Mesenchymal stem cell (in vitro differentiated cells and primary cell): ENCODE data around the gene PTMA.

Source experiments
- DNase-seq: peaks from one replicate; pipeline ENCODE4 v3.0.0-alpha.2; 2013
- H2AFZ ChIP-seq: one replicate; pipeline ENCODE4 v1.6.1; 2013; ENCODE audit warnings: low read depth, mild to moderate bottlenecking, control low read depth, inconsistent platforms, low read length, moderate library complexity
- H2AK5ac ChIP-seq: 2 replicates; pipeline ENCODE4 v1.6.1; 2013; ENCODE audit warnings: low read length, moderate library complexity, mild to moderate bottlenecking, inconsistent platforms; ENCODE audit not compliant: severe bottlenecking
- H2BK120ac ChIP-seq: one replicate; pipeline ENCODE4 v1.6.1; 2013; ENCODE audit warnings: low read depth, mild to moderate bottlenecking, inconsistent platforms, low read length, moderate library complexity
- H2BK12ac ChIP-seq, 2 experiments: one replicate each; pipeline ENCODE4 v1.6.1; 2013; ENCODE audit warnings: inconsistent platforms in 2 of 2, low read length in 2 of 2, mild to moderate bottlenecking in 2 of 2, moderate library complexity in 2 of 2, control low read depth in 1 of 2
- H2BK15ac ChIP-seq: one replicate; pipeline ENCODE4 v1.6.1; 2013; ENCODE audit warnings: mild to moderate bottlenecking, low read depth, inconsistent platforms; ENCODE audit not compliant: poor library complexity, severe bottlenecking
- H2BK5ac ChIP-seq: 2 replicates; pipeline ENCODE4 v1.6.1; 2013; ENCODE audit warnings: low read depth, mild to moderate bottlenecking, low read length, control low read depth, inconsistent platforms; ENCODE audit not compliant: poor library complexity, severe bottlenecking
- H3K14ac ChIP-seq, 2 experiments: one replicate each; pipeline ENCODE4 v1.6.1; 2013; ENCODE audit warnings: inconsistent platforms in 2 of 2, low read length in 2 of 2, control low read depth in 1 of 2, mild to moderate bottlenecking in 1 of 2, moderate library complexity in 1 of 2
- H3K18ac ChIP-seq, 2 experiments: one replicate each; pipeline ENCODE4 v1.6.1; 2013; ENCODE audit warnings: inconsistent platforms in 2 of 2, low read length in 2 of 2, control low read depth in 1 of 2, low read depth in 1 of 2, mild to moderate bottlenecking in 1 of 2
- H3K23ac ChIP-seq, 2 experiments: one replicate each; pipeline ENCODE4 v1.6.1; 2013; ENCODE audit warnings: inconsistent platforms in 2 of 2, low read length in 2 of 2, mild to moderate bottlenecking in 2 of 2, moderate library complexity in 2 of 2, control low read depth in 1 of 2
- H3K27ac ChIP-seq: 2 replicates; pipeline ENCODE4 v1.5.1; 2013; ENCODE audit warnings: mild to moderate bottlenecking, moderate library complexity, low read length, control low read depth, inconsistent platforms; ENCODE audit not compliant: poor library complexity, severe bottlenecking
- H3K27me3 ChIP-seq, 2 experiments: 2 replicates each; pipeline versions ENCODE4 v1.6.1 to v1.7.0; 2013; ENCODE audit warnings: low read length in 2 of 2, mild to moderate bottlenecking in 2 of 2, moderate library complexity in 2 of 2, control low read depth in 1 of 2, inconsistent platforms in 1 of 2; ENCODE audit not compliant: control insufficient read depth in 1 of 2, insufficient read depth in 1 of 2
- H3K36me3 ChIP-seq, 2 experiments: 2 replicates each; pipeline versions ENCODE4 v1.6.1 to v1.7.0; 2013; ENCODE audit warnings: low read length in 2 of 2, control low read depth in 1 of 2, inconsistent platforms in 1 of 2, low read depth in 1 of 2, mild to moderate bottlenecking in 1 of 2; ENCODE audit not compliant: insufficient read depth in 2 of 2, control insufficient read depth in 1 of 2
- H3K4ac ChIP-seq, 2 experiments: one replicate each; pipeline ENCODE4 v1.6.1; 2013; ENCODE audit warnings: inconsistent platforms in 2 of 2, low read length in 2 of 2, mild to moderate bottlenecking in 2 of 2, moderate library complexity in 2 of 2, control low read depth in 1 of 2, low read depth in 1 of 2
- H3K4me1 ChIP-seq: 2 replicates; pipeline ENCODE4 v1.6.1; 2013; ENCODE audit warnings: low read depth, low read length, control low read depth; ENCODE audit not compliant: control insufficient read depth, insufficient read depth
- H3K4me2 ChIP-seq: 2 replicates; pipeline ENCODE4 v1.6.1; 2013; ENCODE audit warnings: low read length, mild to moderate bottlenecking, inconsistent platforms; ENCODE audit not compliant: poor library complexity, severe bottlenecking
- H3K4me3 ChIP-seq, 2 experiments: 2 replicates each; pipeline versions ENCODE4 v1.5.1 to v1.7.0; 2013; ENCODE audit warnings: low read length in 2 of 2, mild to moderate bottlenecking in 2 of 2, control low read depth in 1 of 2, low read depth in 1 of 2; ENCODE audit not compliant: insufficient read depth in 1 of 2
- H3K79me1 ChIP-seq: replicated peaks from 2 replicates; pipeline ENCODE4 v1.6.1; 2013; ENCODE audit warnings: mild to moderate bottlenecking, control low read depth, low read length, inconsistent platforms; ENCODE audit not compliant: poor library complexity, severe bottlenecking
- H3K9ac ChIP-seq: 2 replicates; pipeline ENCODE4 v1.7.0; 2013; ENCODE audit warnings: mild to moderate bottlenecking, low read length, moderate library complexity
- H3K9me3 ChIP-seq: 2 replicates; pipeline ENCODE4 v1.7.0; 2013; ENCODE audit warnings: mild to moderate bottlenecking, low read length; ENCODE audit not compliant: control insufficient read depth
- H4K8ac ChIP-seq: one replicate; pipeline ENCODE4 v1.6.1; 2013; ENCODE audit warnings: inconsistent platforms, mild to moderate bottlenecking, low read length, moderate library complexity
- H4K91ac ChIP-seq: one replicate; pipeline ENCODE4 v1.6.1; 2013; ENCODE audit warnings: mild to moderate bottlenecking, low read length, inconsistent platforms
- WGBS: methylation state at CpG from one replicate; pipeline ENCODE4 v1.1.7; 2013; ENCODE audit warnings: mixed read lengths; 5-methylcytosine and 5-hydroxymethylcytosine counted together

The PTMA gene

GRCh38 chr2:231718799-231719198, 10.5 kb downstream of the PTMA start:
- Histone ChIP-seq H3K4me2 (no peak overlapping the region), H2BK15ac (no peak overlapping the region), H3K4me1 (peaks cover 41% of the 10 kb centered on the region), H3K4ac (no peak overlapping the region), H2AK5ac (peak overlapping the region; percentile 33), H3K79me1 (peaks cover 2% of the 10 kb centered on the region), H3K18ac (no peak overlapping the region), H2BK5ac (no peak overlapping the region), H4K91ac (no peak overlapping the region), H3K14ac (no peak overlapping the region), H3K23ac (no peak overlapping the region), H3K9me3 (no peaks in the 10 kb centered on the region), H3K9ac (no peak overlapping the region), H3K27ac (no peak overlapping the region), H3K4me3 (no peak overlapping the region), H3K36me3 (peaks cover 0 to 12% of the 10 kb centered on the region in 2 experiments), H2BK120ac (no peak overlapping the region), H2AFZ (no peak overlapping the region), H3K27me3 (no peaks in the 10 kb centered on the region), H2BK12ac (peak overlapping the region in 1 of 2 experiments; percentile 47), H4K8ac (no peak overlapping the region)
- DNase-seq, result no peak
- 87% methylated on average over 6 of the region's 6 CpGs for WGBS

- Histone ChIP-seq H3K27ac (no peak overlapping the region), H3K36me3 (no peaks in the 10 kb centered on the region), H3K4me1 (peaks cover 28% of the 10 kb centered on the region), H3K18ac (no peak overlapping the region), H4K8ac (no peak overlapping the region), H2BK15ac (no peak overlapping the region), H3K27me3 (no peaks in the 10 kb centered on the region), H2BK12ac (no peak overlapping the region), H3K14ac (no peak overlapping the region), H3K4me3 (no peak overlapping the region), H2AFZ (no peak overlapping the region), H2BK120ac (no peak overlapping the region), H3K9ac (no peak overlapping the region), H4K91ac (no peak overlapping the region), H3K4me2 (no peak overlapping the region), H3K9me3 (no peaks in the 10 kb centered on the region), H3K23ac (no peak overlapping the region), H2BK5ac (no peak overlapping the region), H2AK5ac (no peak overlapping the region), H3K4ac (no peak overlapping the region), H3K79me1 (peaks cover 2% of the 10 kb centered on the region)
- WGBS, result 93% methylated on average over 7 of the region's 7 CpGs
- DNase-seq, result no peak
These were observed 12.1 kb downstream of the PTMA start for GRCh38 chr2:231720292-231720986.

DNA sequence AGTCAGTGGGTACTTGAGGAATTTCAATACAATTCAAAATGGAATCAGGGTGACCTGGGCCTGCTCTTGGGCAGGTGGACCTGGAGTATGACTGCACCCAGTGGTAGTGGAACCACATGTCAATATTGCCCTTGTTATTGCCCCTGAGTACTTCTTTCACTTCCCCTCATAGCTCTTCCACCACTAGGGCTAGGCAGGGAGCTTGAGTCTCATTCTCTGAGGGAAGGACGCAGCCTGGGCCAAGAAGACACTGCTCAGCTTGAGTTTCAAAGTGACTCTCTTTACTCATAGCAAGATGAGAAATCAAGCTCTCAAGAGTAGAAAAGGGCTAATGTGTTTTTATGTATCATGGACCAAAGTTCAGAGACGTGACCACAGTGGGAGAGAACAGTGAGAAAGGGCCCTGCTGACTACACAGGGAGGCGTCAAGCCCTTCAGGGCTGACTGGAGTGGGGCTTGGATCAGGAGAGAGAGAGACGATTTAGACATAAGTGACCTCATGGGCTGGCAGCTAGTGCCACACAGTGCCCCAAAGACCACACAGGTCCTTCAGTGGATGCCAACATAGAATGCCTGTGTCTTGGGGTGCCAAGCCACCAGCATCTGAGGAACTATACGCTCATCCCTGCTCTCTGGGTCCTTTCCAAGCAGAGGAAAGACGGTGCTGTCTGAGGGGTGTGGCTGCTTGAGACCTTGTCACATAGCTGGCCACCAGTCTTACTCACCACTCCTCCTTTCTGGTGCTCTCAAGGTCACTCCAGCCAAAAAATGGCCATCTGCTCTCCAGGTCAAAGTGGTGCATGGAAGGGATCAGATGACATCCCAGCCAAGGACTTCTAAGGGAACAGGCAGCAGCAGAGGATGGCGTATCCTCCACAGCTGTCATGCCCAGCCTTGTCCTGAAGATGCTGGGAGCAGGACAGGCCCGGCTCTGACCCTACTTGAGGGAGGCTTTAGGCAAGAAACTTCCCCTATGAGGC, 13.0 kb downstream of the PTMA start:
- Histone ChIP-seq H3K9me3 (no peaks in the 10 kb centered on the region), H3K36me3 (no peaks in the 10 kb centered on the region), H3K9ac (no peak overlapping the region), H3K23ac (no peak overlapping the region), H3K4me2 (no peak overlapping the region), H3K4me1 (peaks cover 20% of the 10 kb centered on the region), H3K4ac (no peak overlapping the region), H2BK120ac (no peak overlapping the region), H2BK5ac (no peak overlapping the region), H3K14ac (no peak overlapping the region), H3K27me3 (no peaks in the 10 kb centered on the region), H4K8ac (no peak overlapping the region), H2BK15ac (no peak overlapping the region), H3K79me1 (no peaks in the 10 kb centered on the region), H3K4me3 (no peak overlapping the region), H4K91ac (peak overlapping the region; percentile 8), H2BK12ac (no peak overlapping the region), H3K27ac (no peak overlapping the region), H3K18ac (no peak overlapping the region), H2AK5ac (no peak overlapping the region), H2AFZ (no peak overlapping the region)
- no peak for DNase-seq
- WGBS, result 93% methylated on average over 7 of the region's 8 CpGs

DNA sequence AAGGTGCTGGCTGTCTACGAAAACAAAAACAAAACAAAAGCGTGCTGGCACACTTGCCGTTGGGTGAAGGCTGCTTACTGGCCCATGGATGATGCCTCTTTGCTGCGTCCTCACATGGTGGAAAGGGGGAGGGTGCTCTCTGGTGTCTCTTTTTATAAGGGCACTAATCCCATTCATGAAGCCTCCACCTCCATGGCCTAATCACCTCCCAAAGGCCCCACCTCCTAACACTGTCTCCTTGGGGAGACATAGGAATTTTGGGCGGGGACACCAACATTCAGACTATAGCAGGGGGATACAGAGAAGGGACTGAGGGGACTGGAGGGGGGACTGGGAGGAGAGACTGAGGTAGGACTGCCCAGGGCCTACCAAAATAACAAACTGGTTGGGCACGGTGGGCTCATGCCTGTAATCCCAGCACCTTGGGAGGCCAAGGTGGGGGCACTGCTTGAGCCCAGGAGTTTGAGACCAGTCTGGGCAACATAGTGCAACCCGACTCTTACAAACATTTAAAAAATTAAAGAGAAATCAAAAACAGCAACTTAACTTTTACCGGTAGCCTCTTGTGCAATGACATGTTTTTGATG, 14.5 kb downstream of the PTMA start:
- no peaks in the 10 kb centered on the region for H3K27me3 ChIP-seq
- H2BK5ac ChIP-seq, result no peak overlapping the region
- H3K27ac ChIP-seq, result no peak overlapping the region
- H3K14ac ChIP-seq, result no peak overlapping the region
- no peak overlapping the region for H3K4me2 ChIP-seq
- H3K23ac ChIP-seq, result no peak overlapping the region
- no peaks in the 10 kb centered on the region for H3K36me3 ChIP-seq
- no peak overlapping the region for H2BK120ac ChIP-seq
- H4K91ac ChIP-seq, result no peak overlapping the region
- no peak overlapping the region for H3K4ac ChIP-seq
- no peak overlapping the region for H2BK12ac ChIP-seq
- H3K4me3 ChIP-seq, result no peak overlapping the region
- 89% methylated on average over 8 of the region's 8 CpGs for WGBS
- no peak overlapping the region for H3K9ac ChIP-seq
- no peak overlapping the region for H2AFZ ChIP-seq
- no peak for DNase-seq
- H3K9me3 ChIP-seq, result no peaks in the 10 kb centered on the region
- H3K4me1 ChIP-seq, result peaks cover 5% of the 10 kb centered on the region
- no peak overlapping the region for H2BK15ac ChIP-seq
- no peak overlapping the region for H3K18ac ChIP-seq
- no peaks in the 10 kb centered on the region for H3K79me1 ChIP-seq
- H2AK5ac ChIP-seq, result no peak overlapping the region
- no peak overlapping the region for H4K8ac ChIP-seq
